Hepatocyte (in vitro differentiated cells): ENCODE data around the gene TOR1AIP1. TPM values are rescaled to one million over a fixed set of nuclear protein-coding genes. Genes with fewer than 3 reads are reported as not detected.

Experiments used
- DNase-seq: peaks from one replicate; pipeline ENCODE4 v3.0.0-alpha.2; 2016; ENCODE audit warnings: low spot score
- H2AFZ ChIP-seq: fragments of 200-600 bp; sonication (generic); 2 replicates; pipeline ENCODE4 v1.6.0; 2016; ENCODE audit warnings: antibody characterized with exemption, mild to moderate bottlenecking
- H3K27ac ChIP-seq: fragments of 200-600 bp; sonication (generic); 2 replicates; pipeline ENCODE4 v1.5.1; 2016; ENCODE audit warnings: mild to moderate bottlenecking
- H3K27me3 ChIP-seq: fragments of 200-600 bp; sonication (generic); 2 replicates; pipeline ENCODE4 v1.6.1; 2016
- H3K36me3 ChIP-seq: fragments of 200-600 bp; sonication (generic); replicated peaks from 2 replicates; pipeline ENCODE4 v1.5.1; 2016; ENCODE audit warnings: low read depth; ENCODE audit not compliant: insufficient read depth
- H3K4me1 ChIP-seq: fragments of 200-600 bp; sonication (generic); 2 replicates; pipeline ENCODE4 v1.5.1; 2016; ENCODE audit warnings: mild to moderate bottlenecking, moderate library complexity; ENCODE audit not compliant: insufficient read depth
- H3K4me2 ChIP-seq: fragments of 200-600 bp; sonication (generic); 2 replicates; pipeline ENCODE4 v1.6.0; 2016
- H3K4me3 ChIP-seq: fragments of 200-600 bp; sonication (generic); 2 replicates; pipeline ENCODE4 v1.5.1; 2016; ENCODE audit warnings: mild to moderate bottlenecking
- H3K79me2 ChIP-seq: fragments of 200-600 bp; sonication (generic); 2 replicates; pipeline ENCODE4 v1.6.0; 2017; ENCODE audit warnings: mild to moderate bottlenecking
- H3K9me2 ChIP-seq: fragments of 200-600 bp; sonication (generic); replicated peaks from 2 replicates; pipeline ENCODE4 v1.6.0; 2017; ENCODE audit warnings: mild to moderate bottlenecking; ENCODE audit not compliant: insufficient read depth
- H3K9me3 ChIP-seq: fragments of 200-600 bp; sonication (generic); 2 replicates; pipeline ENCODE4 v1.5.1; 2016; ENCODE audit warnings: low read depth, mild to moderate bottlenecking
- H4K20me1 ChIP-seq: fragments of 200-600 bp; sonication (generic); 2 replicates; pipeline ENCODE4 v1.6.0; 2016; ENCODE audit warnings: mild to moderate bottlenecking; ENCODE audit not compliant: insufficient read depth, poor library complexity, severe bottlenecking
- CTCF ChIP-seq: fragments of 200-600 bp; sonication (generic); IDR thresholded peaks from 2 replicates; pipeline ENCODE4 v1.5.1; 2016; ENCODE audit warnings: antibody characterized with exemption, mild to moderate bottlenecking; ENCODE audit not compliant: poor library complexity
- EZH2 ChIP-seq: fragments of 200-600 bp; sonication (generic); IDR thresholded peaks from 2 replicates; pipeline ENCODE4 v1.6.1; 2016; ENCODE audit warnings: antibody characterized with exemption, mild to moderate bottlenecking, borderline replicate concordance
- EZH2phosphoT487 ChIP-seq: fragments of 200-600 bp; sonication (generic); IDR thresholded peaks from one replicate; pipeline ENCODE4 v1.6.1; 2018; ENCODE audit warnings: antibody characterized with exemption, mild to moderate bottlenecking, low read depth, moderate library complexity; ENCODE audit not compliant: unreplicated experiment, severe bottlenecking
- WGBS: methylation state at CpG from one replicate; pipeline ENCODE4 v1.1.6; 2016; ENCODE audit warnings: low lambda C conversion rate; ENCODE audit errors: missing lambda C conversion rate; 5-methylcytosine and 5-hydroxymethylcytosine counted together
- polyA plus RNA-seq: library from polyadenylated mRNA; unstranded; fragments of >200 nt; fragmentation: Nextera tagmentation; extraction: Ambion mirVana; gene quantifications from 2 replicates; pipeline ENCODE4 v1.2.1, GENCODE V29; 2016
- total RNA-seq: library from RNA; depleted of rRNA; stranded (reverse); fragments of >200 nt; gene quantifications from 2 replicates; pipeline ENCODE4 v1.2.3, GENCODE V29; 2014

The TOR1AIP1 gene
- total and polyA plus RNA-seq, 2 experiments from 2014 or later = 18.8 to 36.1 TPM

GRCh38 chr1:179857009-179857408 is 25.1 kb upstream of the TOR1AIP1 start:
- H3K27ac ChIP-seq = no peak overlapping the region
- no peak overlapping the region for H3K4me2 ChIP-seq
- no peaks in the 10 kb centered on the region for H3K9me3 ChIP-seq
- no peak for TF ChIP-seq EZH2phosphoT487
- TF ChIP-seq EZH2 = no peak
- no peak for TF ChIP-seq CTCF
- no peaks in the 10 kb centered on the region for H3K36me3 ChIP-seq
- no peak for DNase-seq
- H3K4me1 ChIP-seq = no peaks in the 10 kb centered on the region
- no peaks in the 10 kb centered on the region for H3K27me3 ChIP-seq
- peaks cover 29% of the 10 kb centered on the region for H3K79me2 ChIP-seq
- H2AFZ ChIP-seq = no peak overlapping the region
- WGBS = over 99% methylated on average over 4 of the region's 4 CpGs
- no peak overlapping the region for H3K4me3 ChIP-seq
- H3K9me2 ChIP-seq = no peaks in the 10 kb centered on the region
- peaks cover 18% of the 10 kb centered on the region for H4K20me1 ChIP-seq

- Histone ChIP-seq H4K20me1 (peaks cover 39% of the 10 kb centered on the region), H3K27me3 (no peaks in the 10 kb centered on the region), H3K36me3 (no peaks in the 10 kb centered on the region), H3K79me2 (peaks cover 52% of the 10 kb centered on the region), H2AFZ (no peak overlapping the region), H3K9me2 (no peaks in the 10 kb centered on the region), H3K27ac (no peak overlapping the region), H3K4me2 (no peak overlapping the region), H3K4me3 (no peak overlapping the region), H3K4me1 (no peaks in the 10 kb centered on the region), H3K9me3 (no peaks in the 10 kb centered on the region)
- WGBS = 95% methylated on average over 3 of the region's 3 CpGs
- no peak for DNase-seq
- no peak for TF ChIP-seq EZH2phosphoT487
- TF ChIP-seq EZH2 = no peak
- no peak for TF ChIP-seq CTCF
These were observed 21.4 kb upstream of the TOR1AIP1 start for GRCh38 chr1:179860652-179861051.

GRCh38 chr1:179865377-179865776 is 16.7 kb upstream of the TOR1AIP1 start:
- Histone ChIP-seq H4K20me1 (peaks cover 69% of the 10 kb centered on the region), H3K79me2 (peaks cover 87% of the 10 kb centered on the region)

More at GRCh38 chr1:179865377-179865776, 16.7 kb upstream of the TOR1AIP1 start:
- H3K4me1 ChIP-seq = no peaks in the 10 kb centered on the region
- H3K27me3 ChIP-seq = no peaks in the 10 kb centered on the region
- H3K4me3 ChIP-seq = no peak overlapping the region
- H3K4me2 ChIP-seq = no peak overlapping the region
- no peaks in the 10 kb centered on the region for H3K36me3 ChIP-seq
- H3K9me3 ChIP-seq = no peaks in the 10 kb centered on the region
- H3K9me2 ChIP-seq = no peaks in the 10 kb centered on the region
- TF ChIP-seq EZH2phosphoT487 = no peak
- TF ChIP-seq CTCF = no peak
- no peak for TF ChIP-seq EZH2
- H2AFZ ChIP-seq = no peak overlapping the region
- no peak overlapping the region for H3K27ac ChIP-seq
- DNase-seq = no peak
- 95% methylated on average over 6 of the region's 6 CpGs for WGBS
